NCI-H1092 (cell line): ENCODE data around the gene FBXO21.
"Not testable (repeated sequence)": the region's sequence is repeated elsewhere in the genome, so short reads cannot be mapped to it uniquely, and the experiment has no call there.

ENCODE experiments used
- DNase-seq: peaks from one replicate; lab custom pipeline; 2025; lab: John Stamatoyannopoulos, UW

The FBXO21 gene

GRCh38 chr12:117190210-117190781 lies at the start of gene FBXO21:
FBXO21 (minus strand) TSS chr12:117190470; CDS start chr12:117190456, 14 bp downstream.
- peak; percentile 79 for DNase-seq

DNA sequence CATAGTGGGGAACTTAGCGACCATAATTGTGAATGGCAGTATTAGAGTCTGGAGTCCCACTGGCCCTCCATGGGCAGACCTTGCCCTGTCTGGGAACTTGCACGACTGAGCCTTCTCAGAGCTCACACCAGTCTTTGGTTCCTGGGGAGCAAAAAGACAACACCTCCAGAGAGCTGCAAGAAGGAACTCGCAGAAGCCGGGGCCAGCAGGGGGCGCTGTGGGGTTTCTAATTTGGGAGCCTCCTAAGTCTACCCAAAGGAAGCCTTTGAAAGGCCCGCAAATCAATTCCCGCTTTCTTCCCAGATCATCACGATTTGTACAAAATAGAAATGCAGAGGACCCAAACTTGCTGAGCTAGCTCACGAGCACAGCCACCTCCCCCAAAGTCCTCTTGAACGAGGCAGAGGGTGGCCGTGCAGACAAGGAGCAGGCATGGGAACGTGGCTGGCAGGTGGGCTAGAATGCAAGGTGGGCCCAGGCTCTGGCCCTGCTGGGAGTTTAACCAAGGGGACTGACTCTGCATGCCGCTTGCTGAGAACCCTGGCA lies 46.3 kb upstream of the FBXO21 start:
- peak; percentile 66 for DNase-seq

- DNase-seq: no peak
These were observed 45.0 kb upstream of the FBXO21 start for GRCh38 chr12:117235261-117235660.

DNA sequence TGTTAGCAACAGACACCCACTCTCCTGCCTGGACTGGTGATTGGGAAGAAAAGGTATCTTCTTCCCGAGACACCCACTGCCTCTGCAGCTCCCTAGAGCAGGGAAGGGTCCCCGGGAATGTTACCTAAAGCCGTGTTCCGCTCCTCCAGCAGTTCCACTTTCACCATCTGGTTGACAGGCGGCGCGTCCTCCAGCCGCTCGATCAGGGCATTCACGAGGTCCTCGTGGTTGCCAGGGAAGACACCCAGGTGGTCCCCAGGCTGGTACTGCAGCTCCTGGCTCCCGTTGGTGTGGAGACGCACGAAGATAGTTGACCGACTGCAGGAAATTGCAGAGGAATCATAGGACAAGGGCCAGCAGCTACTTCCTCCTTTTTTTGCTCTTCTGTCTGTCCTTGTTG lies 44.2 kb upstream of the FBXO21 start:
- no peak for DNase-seq

- DNase-seq: no peak
These were observed 41.5 kb upstream of the FBXO21 start for GRCh38 chr12:117231750-117232149.

DNA sequence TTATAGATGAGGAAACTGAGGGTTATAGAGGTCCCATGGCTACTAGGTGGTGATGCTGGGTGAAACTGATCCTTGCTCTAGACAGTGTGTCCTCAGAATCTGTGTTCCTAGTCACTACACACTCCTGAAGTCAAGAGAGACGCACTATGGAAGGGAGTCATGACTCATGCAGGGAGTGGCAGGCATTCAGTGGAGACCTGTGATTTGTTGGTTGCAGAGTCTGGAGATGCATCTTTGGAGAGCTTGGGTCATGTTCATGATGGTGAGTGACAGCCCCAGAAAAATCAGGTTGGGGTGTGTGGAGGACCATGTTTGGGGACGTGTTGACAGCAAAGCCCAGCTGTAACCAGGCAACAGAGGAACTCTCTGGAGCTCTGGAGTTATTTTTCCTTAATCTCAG lies 38.0 kb upstream of the FBXO21 start:
- no peak for DNase-seq

GRCh38 chr12:117227000-117227653 lies 36.9 kb upstream of the FBXO21 start:
- no peak for DNase-seq

- DNase-seq: no peak
These were observed 36.2 kb upstream of the FBXO21 start for GRCh38 chr12:117226505-117226904.

DNA sequence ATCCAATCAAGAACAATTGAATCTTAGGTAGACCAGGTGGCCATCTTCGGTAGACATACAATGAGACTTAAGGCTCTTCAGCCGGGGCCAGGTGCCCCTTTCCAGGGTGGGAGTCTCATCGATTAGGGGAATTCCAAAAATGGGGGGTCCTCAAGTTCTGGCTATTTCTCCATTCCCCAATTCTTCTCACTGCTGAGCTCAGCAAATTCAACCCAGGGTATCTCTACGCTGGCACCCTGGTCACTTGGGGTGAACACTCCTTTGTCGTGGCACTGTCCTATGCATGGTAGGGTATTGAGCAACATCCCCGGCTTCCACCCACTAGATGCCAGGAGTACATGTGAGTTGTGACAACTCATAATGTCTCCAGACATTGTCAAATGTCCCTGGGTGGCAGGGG lies 34.9 kb upstream of the FBXO21 start:
- no peak for DNase-seq

DNA sequence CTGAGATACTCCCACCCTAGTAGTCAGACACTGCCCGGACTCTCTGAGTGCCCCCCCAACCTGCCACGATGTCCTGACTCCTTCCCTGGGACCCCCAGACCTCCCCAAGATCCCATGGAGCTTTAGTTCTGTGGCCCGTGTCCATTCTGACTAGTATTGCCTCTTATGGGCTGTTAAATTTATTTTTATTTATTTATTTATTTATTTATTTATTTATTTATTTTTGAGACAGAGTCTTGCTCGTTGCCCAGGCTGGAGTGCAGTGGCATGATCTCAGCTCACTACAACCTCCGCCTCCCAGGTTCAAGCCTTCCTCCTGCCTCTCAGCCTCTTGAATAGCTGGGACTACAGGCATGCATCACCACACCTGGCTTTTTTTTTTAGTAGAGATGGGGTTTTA lies 30.7 kb upstream of the FBXO21 start:
- not testable (repeated sequence) for DNase-seq

GRCh38 chr12:117218149-117218548 lies 27.9 kb upstream of the FBXO21 start:
- DNase-seq: no peak

DNA sequence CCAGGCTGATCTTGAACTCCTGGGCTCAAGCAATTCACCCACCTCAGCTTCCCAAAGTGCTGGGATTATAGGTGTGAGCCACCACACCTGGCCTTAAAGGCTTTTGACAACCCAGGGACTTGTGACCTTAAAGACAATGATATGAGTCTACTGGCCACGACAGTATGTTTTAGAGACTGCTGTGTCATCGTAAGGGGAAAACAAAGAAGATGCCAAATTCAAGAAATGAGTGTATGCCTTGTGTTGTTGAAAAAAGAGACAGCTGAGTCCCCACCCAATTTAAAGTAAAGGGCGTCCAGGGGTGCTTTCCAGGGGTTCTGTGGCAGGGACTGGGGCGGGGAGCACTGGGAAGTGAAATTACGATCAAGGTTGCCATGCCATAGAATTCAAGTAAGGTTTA lies 26.4 kb upstream of the FBXO21 start:
- no peak for DNase-seq

GRCh38 chr12:117214797-117215196 lies 24.5 kb upstream of the FBXO21 start:
- no peak for DNase-seq

DNA sequence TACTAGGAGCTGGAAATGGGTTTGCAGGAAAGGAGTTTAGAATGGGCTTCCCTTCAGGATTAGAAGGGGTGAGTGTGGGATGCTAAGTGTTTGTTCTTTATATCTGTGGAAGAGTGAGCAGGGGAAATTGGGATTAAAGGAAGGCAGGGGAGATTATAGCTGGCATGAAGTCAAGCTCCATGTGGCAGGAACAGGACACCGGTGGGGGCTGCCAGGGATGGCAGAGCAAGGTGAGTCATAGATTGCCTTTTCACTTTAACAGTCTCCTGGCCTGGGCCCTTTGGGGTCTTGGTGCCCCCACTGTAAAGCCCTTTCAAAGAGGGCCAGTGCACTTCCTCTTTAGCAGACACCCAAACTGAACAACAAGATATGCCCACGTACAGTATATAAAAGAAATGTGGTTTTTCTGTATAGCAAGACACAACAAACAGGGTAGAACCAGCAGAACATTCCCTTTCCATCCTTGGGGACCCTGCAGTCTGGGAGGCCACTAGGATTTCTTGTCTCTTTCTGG lies 23.1 kb upstream of the FBXO21 start:
- no peak for DNase-seq

DNA sequence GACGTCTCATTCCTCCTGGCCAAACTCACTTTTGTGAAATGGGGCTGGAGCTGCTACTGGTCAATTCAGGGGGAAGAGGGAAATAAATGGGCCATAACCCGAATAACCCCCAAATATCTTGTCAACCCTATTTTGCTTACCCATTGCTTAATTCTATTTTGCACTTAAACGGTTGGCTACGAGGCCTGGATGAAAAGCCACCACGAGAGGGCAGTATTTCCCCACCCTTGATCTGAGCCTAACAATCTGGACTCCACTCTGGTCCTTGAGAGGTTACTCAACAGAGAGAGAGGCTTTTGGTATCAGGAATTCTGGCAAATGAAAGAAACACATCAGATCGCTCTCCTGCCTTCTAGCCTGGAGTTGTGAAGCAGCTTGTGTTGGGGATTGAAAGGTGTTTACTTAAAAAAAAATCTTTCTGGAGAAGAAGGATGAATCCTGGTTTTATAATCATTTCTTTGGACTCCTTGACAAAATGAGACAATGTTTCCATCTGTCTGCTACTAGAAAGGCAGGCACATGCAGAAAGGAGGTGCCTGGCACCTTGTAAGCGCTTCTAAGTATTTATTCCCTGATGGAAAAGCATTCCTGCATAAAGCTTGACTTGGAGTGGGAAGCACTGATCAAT lies 22.4 kb upstream of the FBXO21 start:
- peak; percentile 57 for DNase-seq

DNA sequence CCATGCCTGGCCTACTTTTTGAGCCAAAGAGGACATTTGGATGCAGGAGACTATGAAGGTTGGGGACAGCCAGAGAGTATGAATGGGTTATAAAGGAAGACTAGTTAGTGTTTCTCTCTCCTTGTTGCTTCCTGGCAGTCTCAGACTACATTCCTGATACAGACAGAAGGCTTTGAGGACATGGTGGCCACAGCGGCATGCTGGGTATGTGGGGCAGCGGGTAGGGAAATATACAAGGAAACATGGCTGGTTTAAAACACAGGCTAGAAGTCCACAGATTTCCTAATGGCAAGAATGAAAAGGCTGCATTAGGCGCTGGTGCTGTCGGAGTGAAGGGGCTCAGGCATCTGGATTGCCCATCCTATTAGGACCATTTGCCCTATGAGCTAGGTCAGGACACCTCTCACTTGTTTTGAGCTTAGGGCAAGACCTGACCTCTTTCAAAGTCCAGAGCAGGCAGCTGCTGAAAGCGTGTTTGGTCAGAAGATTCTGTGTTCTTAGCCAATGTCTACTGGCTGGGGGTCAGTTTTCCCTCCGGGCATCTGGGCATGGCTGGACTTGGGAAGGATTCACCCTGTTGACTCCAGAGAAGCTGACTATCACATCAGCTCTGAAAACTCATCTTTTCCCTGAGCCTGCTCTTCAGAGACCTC lies 20.1 kb upstream of the FBXO21 start:
- no peak for DNase-seq

GRCh38 chr12:117209626-117210025 lies 19.4 kb upstream of the FBXO21 start:
- DNase-seq: no peak

DNA sequence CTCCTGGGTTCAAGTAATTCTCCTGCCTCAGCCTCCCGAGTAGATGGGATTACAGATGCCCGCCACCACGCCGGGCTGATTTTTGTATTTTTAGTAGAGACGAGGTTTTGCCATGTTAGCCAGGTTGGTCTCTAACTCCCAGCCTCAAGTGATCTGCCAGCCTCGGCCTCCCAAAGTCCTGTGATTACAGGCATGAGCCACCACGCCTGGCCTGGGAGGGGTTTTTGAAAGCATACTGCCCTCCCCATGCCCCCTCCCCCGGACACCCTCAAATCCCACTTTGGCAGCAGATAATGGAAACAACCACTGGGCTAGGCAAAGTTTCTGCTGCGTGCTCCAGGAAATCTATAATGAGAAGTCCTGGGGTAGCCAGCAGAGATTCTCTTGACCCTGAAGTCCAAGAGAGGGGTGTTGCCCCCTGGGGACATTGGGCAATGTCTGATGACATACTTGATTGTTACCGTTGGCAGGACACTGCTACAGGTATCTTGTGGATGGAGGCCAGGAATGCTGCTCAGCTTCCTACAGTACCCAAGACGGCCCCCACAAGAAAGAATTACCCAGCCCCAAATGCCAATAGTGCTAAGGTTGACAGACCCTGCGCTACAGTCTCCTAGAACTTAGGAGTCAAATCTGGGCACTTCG lies 18.7 kb upstream of the FBXO21 start:
- no peak for DNase-seq

- DNase-seq: no peak
These were observed 17.9 kb upstream of the FBXO21 start for GRCh38 chr12:117208206-117208605.

GRCh38 chr12:117207675-117208074 lies 17.4 kb upstream of the FBXO21 start:
- DNase-seq: no peak

GRCh38 chr12:117202556-117202955 lies 12.3 kb upstream of the FBXO21 start:
- DNase-seq: no peak

- DNase-seq: no peak
These were observed 11.8 kb upstream of the FBXO21 start for GRCh38 chr12:117202033-117202432.
